GM23338 (cell line): ENCODE measurements around the gene SLC26A4.

Experiments
- CREB1 ChIP-seq: fragments of 250-450 bp; sonication (Bioruptor Pico); IDR thresholded peaks from 2 replicates; pipeline ENCODE4 v1.5.0; 2020; ENCODE audit warnings: low read depth, mild to moderate bottlenecking, moderate library complexity
- CTCF ChIP-seq, 2 experiments: fragments of 200-600 bp in 1 of 2; sonication (generic) in 1 of 2; conservative IDR thresholded peaks; 2 replicates each; pipeline versions ENCODE4 v1.5.1 to v1.6.1; 2016 to 2017; ENCODE audit warnings: antibody characterized with exemption in 2 of 2, low read depth in 2 of 2, mild to moderate bottlenecking in 2 of 2, moderate library complexity in 1 of 2
- POLR2AphosphoS5 ChIP-seq: IDR thresholded peaks from 2 replicates; pipeline ENCODE4 v1.6.1; 2016; ENCODE audit warnings: antibody characterized with exemption, low read depth

- TF ChIP-seq CREB1 (no peak), POLR2AphosphoS5 (no peak), CTCF (conservative IDR thresholded peaks at IDR 0.05; ENCODE audit: low read depth in 2 of 2) (no peak)
Measured at GRCh38 chr7:107746006-107746405, 85.4 kb downstream of the SLC26A4 start.
